Measurements from ENCODE around the gene PPARD. TPM values are rescaled to one million over a fixed set of nuclear protein-coding genes. Genes with fewer than 3 reads are reported as not detected.

PPARD gene
- total RNA-seq, 4 donors from 2014 or later = 23.4 to 31.4 (median 26.9) TPM

DNA sequence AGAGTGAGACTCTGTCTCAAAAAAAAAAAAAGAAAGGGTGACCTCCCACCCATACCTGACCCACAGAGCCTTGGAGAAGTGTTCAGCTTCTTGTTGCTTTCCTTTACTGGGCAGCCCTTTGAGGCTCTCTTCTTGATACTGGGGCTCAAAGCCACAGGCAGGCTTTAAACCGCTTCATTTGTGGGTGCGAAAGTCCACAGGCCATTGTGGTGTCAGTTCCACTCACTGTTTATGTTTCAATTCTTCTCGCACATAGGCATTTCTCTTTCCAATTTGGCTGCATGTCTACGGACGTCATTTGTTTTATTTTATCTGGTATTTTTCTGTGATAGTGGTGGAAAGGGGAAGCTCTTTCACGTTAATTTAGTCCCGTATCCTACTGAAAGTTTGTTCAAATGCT lies 34.6 kb downstream of the PPARD start:
- Histone ChIP-seq H3K27me3 (no peaks in the 10 kb centered on the region), H3K27ac (no peak overlapping the region), H3K4me1 (no peaks in the 10 kb centered on the region), H3K9me3 (no peaks in the 10 kb centered on the region), H3K4me3 (no peak overlapping the region), H3K36me3 (no peaks in the 10 kb centered on the region)
- TF ChIP-seq, protein P1, sequence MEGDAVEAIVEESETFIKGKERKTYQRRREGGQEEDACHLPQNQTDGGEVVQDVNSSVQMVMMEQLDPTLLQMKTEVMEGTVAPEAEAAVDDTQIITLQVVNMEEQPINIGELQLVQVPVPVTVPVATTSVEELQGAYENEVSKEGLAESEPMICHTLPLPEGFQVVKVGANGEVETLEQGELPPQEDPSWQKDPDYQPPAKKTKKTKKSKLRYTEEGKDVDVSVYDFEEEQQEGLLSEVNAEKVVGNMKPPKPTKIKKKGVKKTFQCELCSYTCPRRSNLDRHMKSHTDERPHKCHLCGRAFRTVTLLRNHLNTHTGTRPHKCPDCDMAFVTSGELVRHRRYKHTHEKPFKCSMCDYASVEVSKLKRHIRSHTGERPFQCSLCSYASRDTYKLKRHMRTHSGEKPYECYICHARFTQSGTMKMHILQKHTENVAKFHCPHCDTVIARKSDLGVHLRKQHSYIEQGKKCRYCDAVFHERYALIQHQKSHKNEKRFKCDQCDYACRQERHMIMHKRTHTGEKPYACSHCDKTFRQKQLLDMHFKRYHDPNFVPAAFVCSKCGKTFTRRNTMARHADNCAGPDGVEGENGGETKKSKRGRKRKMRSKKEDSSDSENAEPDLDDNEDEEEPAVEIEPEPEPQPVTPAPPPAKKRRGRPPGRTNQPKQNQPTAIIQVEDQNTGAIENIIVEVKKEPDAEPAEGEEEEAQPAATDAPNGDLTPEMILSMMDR (IDR thresholded peaks at IDR 0.05) = no peak
- TF ChIP-seq POLR2A (IDR thresholded peaks at IDR 0.05) (no peak), POLR2AphosphoS5 (IDR thresholded peaks at IDR 0.05) (no peak), EP300 (IDR thresholded peaks at IDR 0.05) (no peak)
- DNase-seq (ENCODE audit: low spot score in 2 of 2) = no peak
- WGBS = 87% methylated on average over 7 of the region's 7 CpGs

DNA sequence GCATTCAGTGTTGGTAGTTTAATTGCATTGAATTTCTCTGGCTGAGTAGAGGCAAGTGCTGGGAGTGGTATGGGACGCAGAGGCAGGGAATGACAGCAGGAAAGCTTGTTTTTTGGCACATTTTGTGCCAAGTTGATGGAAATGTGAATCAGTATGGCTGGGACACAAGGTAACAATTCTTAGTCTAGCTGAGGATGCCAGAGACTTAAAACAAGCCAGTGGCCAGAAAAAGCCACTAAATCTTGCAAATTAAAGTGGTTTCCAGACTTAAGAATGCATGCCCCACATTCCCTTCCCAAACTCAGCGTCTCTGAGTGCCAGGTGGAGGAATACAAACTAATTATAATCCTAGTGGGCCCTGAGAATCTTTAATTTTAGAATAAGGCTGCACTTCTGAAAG lies 35.9 kb downstream of the PPARD start:
- 77% methylated on average over 2 of the region's 2 CpGs for WGBS
- Histone ChIP-seq H3K9me3 (no peaks in the 10 kb centered on the region), H3K27me3 (no peaks in the 10 kb centered on the region), H3K4me3 (no peak overlapping the region), H3K27ac (no peak overlapping the region), H3K4me1 (no peaks in the 10 kb centered on the region), H3K36me3 (peaks cover 3% of the 10 kb centered on the region)
- TF ChIP-seq, protein P1 (IDR thresholded peaks at IDR 0.05) = no peak
- TF ChIP-seq POLR2AphosphoS5 (IDR thresholded peaks at IDR 0.05) (no peak), EP300 (IDR thresholded peaks at IDR 0.05) (no peak), POLR2A (IDR thresholded peaks at IDR 0.05) (no peak)
- no peak for DNase-seq (ENCODE audit: low spot score in 2 of 2)

DNA sequence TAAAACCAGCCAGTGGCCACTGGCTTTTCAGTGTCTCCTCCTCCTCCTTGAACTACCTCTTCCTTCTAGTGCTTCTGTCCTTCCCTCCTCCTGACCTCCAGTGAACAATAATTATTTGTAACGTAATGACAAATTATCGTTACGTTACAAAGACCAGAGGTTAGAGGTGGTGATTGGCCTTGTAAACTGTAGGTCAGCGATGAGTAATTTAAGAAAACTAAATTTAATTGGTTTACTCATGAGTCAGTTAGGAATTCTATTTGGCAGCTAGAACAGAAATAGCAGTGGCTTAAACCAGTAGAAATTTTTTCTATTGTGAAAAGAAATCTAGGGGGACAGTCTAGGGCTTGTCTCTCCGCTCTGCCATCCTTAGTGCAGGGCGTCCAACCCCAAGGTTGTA lies 38.8 kb downstream of the PPARD start:
- H3K9me3 ChIP-seq = no peaks in the 10 kb centered on the region
- DNase-seq (ENCODE audit: low spot score in 2 of 2) = no peak
- no peak for TF ChIP-seq EP300 (IDR thresholded peaks at IDR 0.05)
- TF ChIP-seq, protein P1 (IDR thresholded peaks at IDR 0.05) = no peak
- TF ChIP-seq POLR2AphosphoS5 (IDR thresholded peaks at IDR 0.05) = no peak
- no peak for TF ChIP-seq POLR2A (IDR thresholded peaks at IDR 0.05)
- WGBS = 90% methylated on average over 6 of the region's 6 CpGs
- H3K27me3 ChIP-seq = no peaks in the 10 kb centered on the region
- H3K4me3 ChIP-seq = no peak overlapping the region
- peaks cover 3% of the 10 kb centered on the region for H3K36me3 ChIP-seq
- peaks cover 6% of the 10 kb centered on the region for H3K4me1 ChIP-seq
- no peak overlapping the region for H3K27ac ChIP-seq

DNA sequence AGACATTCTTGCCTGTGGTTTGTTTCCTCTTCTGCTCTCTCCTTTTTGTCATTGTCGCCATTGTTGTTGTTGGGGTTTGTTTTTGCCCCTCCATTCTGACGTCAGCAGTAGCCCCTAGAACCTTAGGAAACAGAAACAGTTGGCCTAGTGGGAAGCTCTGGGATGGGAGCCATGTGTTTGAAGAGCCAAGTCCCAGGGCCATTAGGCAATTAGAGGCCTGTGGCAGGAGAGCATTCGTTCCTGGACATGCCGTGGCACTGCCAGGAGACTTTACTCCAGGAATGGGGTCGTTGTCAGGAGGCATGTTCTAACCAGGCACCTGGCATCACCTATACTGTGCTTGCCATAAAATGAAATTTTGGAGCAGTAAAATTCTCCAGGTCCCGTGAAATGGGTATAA lies 39.7 kb downstream of the PPARD start:
- 62% methylated on average over 6 of the region's 6 CpGs for WGBS
- Histone ChIP-seq H3K36me3 (peaks cover 3% of the 10 kb centered on the region), H3K27ac (no peak overlapping the region)

DNA sequence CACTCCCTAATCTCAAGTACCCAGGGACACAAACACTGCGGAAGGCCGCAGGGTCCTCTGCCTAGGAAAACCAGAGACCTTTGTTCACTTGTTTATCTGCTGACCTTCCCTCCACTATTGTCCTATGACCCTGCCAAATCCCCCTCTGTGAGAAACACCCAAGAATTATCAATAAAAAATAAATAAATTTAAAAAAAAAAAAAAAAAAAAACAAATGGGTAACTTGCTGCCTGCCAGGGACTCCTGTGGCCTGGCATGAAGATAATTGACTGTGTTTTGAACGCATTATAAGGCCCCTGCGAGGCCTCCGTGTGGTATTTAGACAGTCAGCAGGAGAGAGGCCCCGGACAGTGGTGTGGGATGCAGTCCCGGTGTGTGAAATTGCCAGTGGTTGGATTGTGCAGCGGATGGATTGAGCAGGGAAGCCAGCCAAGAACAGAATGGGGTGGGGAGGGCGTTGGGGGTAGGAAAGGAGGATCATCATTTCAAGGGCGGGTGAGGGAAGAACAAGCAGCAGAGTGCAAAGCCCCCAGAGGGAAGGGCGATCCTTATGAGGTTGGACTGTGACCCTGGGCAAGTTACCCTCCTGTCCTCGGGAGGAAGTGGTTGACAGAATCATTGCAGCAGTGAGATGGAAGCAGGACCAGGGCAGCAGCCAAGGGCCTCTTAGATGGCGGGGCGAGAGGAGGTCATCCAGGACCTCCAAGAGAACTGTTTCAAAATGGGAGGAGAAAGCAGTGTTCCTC lies 43.3 kb downstream of the PPARD start:
- no peaks in the 10 kb centered on the region for H3K9me3 ChIP-seq
- whole genome bisulfite sequencing = 65% methylated on average over 12 of the region's 14 CpGs
- peaks cover 14% of the 10 kb centered on the region for H3K4me1 ChIP-seq
- H3K36me3 ChIP-seq = peaks cover 3% of the 10 kb centered on the region
- no peak overlapping the region for H3K4me3 ChIP-seq
- no peak for TF ChIP-seq POLR2AphosphoS5 (IDR thresholded peaks at IDR 0.05)
- no peak for TF ChIP-seq POLR2A (IDR thresholded peaks at IDR 0.05)
- TF ChIP-seq EP300 (IDR thresholded peaks at IDR 0.05) = no peak
- TF ChIP-seq, protein P1 (IDR thresholded peaks at IDR 0.05) = no peak
- peak overlapping the region; percentile 38 for H3K27ac ChIP-seq
- no peak for DNase-seq (ENCODE audit: low spot score in 2 of 2)
- no peaks in the 10 kb centered on the region for H3K27me3 ChIP-seq

More for the DNA sequence above, 39.7 kb downstream of the PPARD start:
- no peaks in the 10 kb centered on the region for H3K27me3 ChIP-seq
- peaks cover 12% of the 10 kb centered on the region for H3K4me1 ChIP-seq
- H3K4me3 ChIP-seq = no peak overlapping the region
- DNase-seq (ENCODE audit: low spot score in 2 of 2) = no peak
- H3K9me3 ChIP-seq = no peaks in the 10 kb centered on the region
- TF ChIP-seq POLR2A (IDR thresholded peaks at IDR 0.05) = no peak
- TF ChIP-seq POLR2AphosphoS5 (IDR thresholded peaks at IDR 0.05) = no peak
- no peak for TF ChIP-seq EP300 (IDR thresholded peaks at IDR 0.05)
- TF ChIP-seq, protein P1 (IDR thresholded peaks at IDR 0.05) = no peak

All from suprapubic skin (tissue), 4 donors.